OCI-LY7 (cell line): ENCODE results near the gene PSPC1. TPM values are rescaled to one million over a fixed set of nuclear protein-coding genes. Genes with fewer than 3 reads are reported as not detected.

Source experiments
- BruUV-seq: library from RNA; stranded (reverse); fragments of 400-500 nt; replicated peaks from 2 replicates; lab custom pipeline; 2021; lab: Mats Ljungman, UMichigan
- CTCF ChIA-PET: fragments of 300-600 bp; sonication (Branson Sonifier 250); formaldehyde crosslinking; loops from one replicate; lab custom pipeline; 2022; ENCODE audit warnings: antibody characterized with exemption; ENCODE audit not compliant: unreplicated experiment; lab: Charles Lee
- POLR2A ChIA-PET: fragments of 300-600 bp; sonication (Branson Sonifier 250); formaldehyde crosslinking; loops from one replicate; lab custom pipeline; 2022; ENCODE audit warnings: antibody characterized with exemption; lab: Charles Lee
- DNase-seq: peaks from one replicate; pipeline ENCODE4 v3.0.0-alpha.2; 2015; ENCODE audit warnings: low spot score
- H2AFZ ChIP-seq: fragments of 200-600 bp; sonication (generic), shearing (Covaris generic); 2 replicates; pipeline ENCODE4 v1.6.1; 2014; ENCODE audit warnings: mild to moderate bottlenecking, antibody characterized with exemption, low read length, moderate library complexity
- H3K27ac ChIP-seq: fragments of 200-600 bp; sonication (generic); 2 replicates; pipeline ENCODE4 v1.5.1; 2014; ENCODE audit warnings: mixed run types, low read depth, mild to moderate bottlenecking, moderate library complexity, low read length, inconsistent platforms; ENCODE audit not compliant: poor library complexity, severe bottlenecking
- H3K36me3 ChIP-seq: fragments of 200-600 bp; sonication (generic); 2 replicates; pipeline ENCODE4 v1.6.1; 2014; ENCODE audit warnings: mild to moderate bottlenecking, antibody characterized with exemption, low read length, moderate library complexity, mixed read lengths; ENCODE audit not compliant: insufficient read depth
- H3K4me1 ChIP-seq: fragments of 200-600 bp; sonication (generic); 2 replicates; pipeline ENCODE4 v1.5.1; 2014; ENCODE audit warnings: mild to moderate bottlenecking, low read length; ENCODE audit not compliant: insufficient read depth, poor library complexity, severe bottlenecking
- H3K4me2 ChIP-seq: fragments of 200-600 bp; sonication (generic); 2 replicates; pipeline ENCODE4 v1.6.1; 2014; ENCODE audit warnings: mild to moderate bottlenecking, low read length
- H3K4me3 ChIP-seq: fragments of 200-600 bp; sonication (generic); 2 replicates; pipeline ENCODE4 v1.5.1; 2014; ENCODE audit warnings: mild to moderate bottlenecking, low read depth, low read length; ENCODE audit not compliant: poor library complexity, severe bottlenecking
- H3K79me2 ChIP-seq: fragments of 200-600 bp; sonication (generic); 2 replicates; pipeline ENCODE4 v1.6.1; 2016; ENCODE audit warnings: low read depth, mild to moderate bottlenecking, low read length, moderate library complexity, mixed read lengths; ENCODE audit not compliant: insufficient read depth
- H3K9me2 ChIP-seq: fragments of 200-600 bp; sonication (generic); 2 replicates; pipeline ENCODE4 v1.6.1; 2016; ENCODE audit warnings: mild to moderate bottlenecking, low read length, mixed read lengths; ENCODE audit not compliant: insufficient read depth
- H3K9me3 ChIP-seq: fragments of 200-600 bp; sonication (generic); 2 replicates; pipeline ENCODE4 v1.6.1; 2014; ENCODE audit warnings: mild to moderate bottlenecking, mixed run types, low read length, mixed read lengths
- H4K20me1 ChIP-seq: fragments of 200-600 bp; sonication (generic); 2 replicates; pipeline ENCODE4 v1.6.1; 2014; ENCODE audit warnings: mild to moderate bottlenecking, antibody characterized with exemption, low read length, moderate library complexity, mixed read lengths; ENCODE audit not compliant: insufficient read depth
- CTCF ChIP-seq: fragments of 200-600 bp; sonication (generic); conservative IDR thresholded peaks from 2 replicates; pipeline ENCODE4 v1.5.1; 2014; ENCODE audit warnings: mild to moderate bottlenecking, antibody characterized with exemption, low read length, moderate library complexity, mixed read lengths
- EZH2phosphoT487 ChIP-seq: fragments of 200-600 bp; sonication (generic); IDR thresholded peaks from 2 replicates; pipeline ENCODE4 v1.6.1; 2018; ENCODE audit warnings: low read depth, borderline replicate concordance, mild to moderate bottlenecking, mixed run types, antibody characterized with exemption, low read length, moderate library complexity, mixed read lengths
- intact Hi-C: fragments of 100-400 bp; cut with micrococcal nuclease; formaldehyde crosslinking; loops from one replicate; pipeline ENCODE4 v1.10.0; 2022; ENCODE audit not compliant: unreplicated experiment
- total RNA-seq, 2 experiments: library from RNA; depleted of rRNA in 1 of 2; stranded (reverse); fragments of >200 nt in 1 of 2; shearing (Covaris generic) in 1 of 2; gene quantifications; 2 replicates each; pipeline ENCODE4 v1.2.3, GENCODE V29; 2014 to 2022

PSPC1 gene
- total RNA-seq, 2 experiments from 2014 or later, result 91.5 to 115 TPM

DNA sequence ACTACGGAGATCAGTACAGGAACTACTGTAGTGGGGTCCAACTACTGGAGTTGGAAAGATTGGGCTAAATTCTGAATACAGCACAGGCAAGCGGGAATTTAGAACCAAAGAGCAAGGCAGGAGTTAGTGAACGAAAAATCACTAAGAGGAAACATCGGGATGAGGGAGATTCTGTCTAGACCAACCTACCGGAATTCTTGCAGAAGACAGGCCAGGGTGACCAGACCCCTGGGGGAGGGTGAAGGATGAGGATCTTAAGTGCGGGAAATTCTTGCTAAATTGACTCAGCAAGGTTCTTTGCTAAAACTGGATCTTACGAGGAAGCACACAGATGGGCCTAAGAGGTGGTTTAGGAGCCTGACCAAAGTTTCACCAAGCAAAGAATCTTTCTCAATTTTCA is 13.2 kb upstream of the PSPC1 start:
- Histone ChIP-seq H3K4me2 (no peak overlapping the region), H3K4me3 (no peak overlapping the region), H3K9me3 (no peaks in the 10 kb centered on the region), H3K36me3 (no peaks in the 10 kb centered on the region), H3K4me1 (no peaks in the 10 kb centered on the region), H3K9me2 (no peaks in the 10 kb centered on the region), H3K27ac (no peak overlapping the region), H3K79me2 (no peaks in the 10 kb centered on the region), H4K20me1 (no peaks in the 10 kb centered on the region), H2AFZ (no peak overlapping the region)
- ChIA-PET CTCF (no interaction called here), POLR2A (no interaction called here)
- TF ChIP-seq EZH2phosphoT487 (no peak), CTCF (no peak)
- no peak for DNase-seq
- BruUV-seq, result no TSS peak
- intact Hi-C loops, result no loop called here

- CTCF ChIA-PET, result no interaction called here
- no peaks in the 10 kb centered on the region for H4K20me1 ChIP-seq
- BruUV-seq, result no TSS peak
- no peaks in the 10 kb centered on the region for H3K9me2 ChIP-seq
- no peaks in the 10 kb centered on the region for H3K36me3 ChIP-seq
- no peak overlapping the region for H3K4me3 ChIP-seq
- DNase-seq, result no peak
- H3K4me1 ChIP-seq, result no peaks in the 10 kb centered on the region
- no peaks in the 10 kb centered on the region for H3K9me3 ChIP-seq
- H3K4me2 ChIP-seq, result no peak overlapping the region
- TF ChIP-seq EZH2phosphoT487 (no peak), CTCF (no peak)
- no peaks in the 10 kb centered on the region for H3K79me2 ChIP-seq
- intact Hi-C loops, result no loop called here
- POLR2A ChIA-PET, result interaction anchor here (0.6 kb wide), 1 partner anchor 10 kb away, joined by 10 read pairs; no protein-coding TSS in a partner anchor
- no peak overlapping the region for H3K27ac ChIP-seq
- no peak overlapping the region for H2AFZ ChIP-seq
These were observed 11.9 kb upstream of the PSPC1 start for GRCh38 chr13:19794631-19795030.

DNA sequence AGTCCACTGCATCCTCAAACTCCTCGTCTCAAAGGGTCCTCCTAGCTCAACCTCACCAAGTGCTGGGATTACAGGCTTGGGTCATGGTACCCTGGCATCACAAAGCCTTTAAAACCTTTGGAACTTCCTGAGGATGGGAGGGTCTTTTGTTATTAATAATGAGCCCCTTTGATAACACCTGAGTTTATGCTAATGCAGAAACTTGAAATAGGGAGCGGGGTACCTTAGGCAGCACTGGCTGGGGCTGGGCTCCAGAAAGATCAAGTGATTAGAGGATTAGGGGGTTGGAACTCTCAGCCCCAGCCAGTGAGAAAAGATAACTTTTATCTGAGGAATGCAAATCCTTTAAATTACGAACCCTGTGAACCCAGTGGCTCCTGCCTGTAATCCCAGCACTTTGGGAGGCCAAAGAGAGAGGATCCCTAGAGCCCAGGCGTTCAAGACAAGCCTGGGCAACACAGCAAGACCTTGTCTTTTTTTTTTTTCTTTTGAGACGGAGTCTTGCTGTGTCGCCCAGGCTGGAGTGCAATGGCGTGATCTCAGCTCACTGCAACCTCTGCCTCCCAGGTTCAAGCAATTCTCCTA is 9.3 kb upstream of the PSPC1 start:
- Histone ChIP-seq H4K20me1 (no peaks in the 10 kb centered on the region), H3K4me3 (no peak overlapping the region), H3K79me2 (no peaks in the 10 kb centered on the region), H3K9me2 (no peaks in the 10 kb centered on the region), H2AFZ (no peak overlapping the region), H3K4me2 (no peak overlapping the region), H3K27ac (no peak overlapping the region), H3K9me3 (no peaks in the 10 kb centered on the region), H3K36me3 (no peaks in the 10 kb centered on the region), H3K4me1 (no peaks in the 10 kb centered on the region)
- intact Hi-C loops, result no loop called here
- POLR2A ChIA-PET, result interaction anchor here (0.7 to 1.2 kb wide), 6 partner anchors 9 to 1678 kb away, joined by 3 to 4 read pairs (median 3); partner anchors contain the start of gene PSPC1
- no TSS peak for BruUV-seq
- DNase-seq, result no peak
- no peak for TF ChIP-seq CTCF
- TF ChIP-seq EZH2phosphoT487, result no peak
- CTCF ChIA-PET, result no interaction called here
